22Rv1 (cell line): ENCODE results near the gene PBX3.

Source experiments
- H3K27ac ChIP-seq: fragments of 450-650 bp; 2 replicates; pipeline ENCODE4 v1.5.1; 2017
- CTCF ChIP-seq: fragments of 450-650 bp; IDR thresholded peaks from 2 replicates; pipeline ENCODE4 v1.5.1; 2017; ENCODE audit warnings: mild to moderate bottlenecking
- ZFX ChIP-seq: fragments of 450-650 bp; IDR thresholded peaks from 2 replicates; pipeline ENCODE4 v1.6.1; 2017; ENCODE audit warnings: antibody characterized with exemption, borderline replicate concordance

The PBX3 gene

GRCh38 chr9:125990186-125990792 lies 243.1 kb downstream of the PBX3 start:
- TF ChIP-seq ZFX (no peak), CTCF (no peak)
- no peak overlapping the region for H3K27ac ChIP-seq

GRCh38 chr9:125990793-125991220 lies 243.6 kb downstream of the PBX3 start:
- no peak overlapping the region for H3K27ac ChIP-seq
- TF ChIP-seq CTCF: no peak
- TF ChIP-seq ZFX: no peak

GRCh38 chr9:125991886-125992529 lies 244.8 kb downstream of the PBX3 start:
- H3K27ac ChIP-seq: no peak overlapping the region
- TF ChIP-seq ZFX: no peak
- no peak for TF ChIP-seq CTCF

GRCh38 chr9:125992557-125992956 lies 245.4 kb downstream of the PBX3 start:
- TF ChIP-seq CTCF: no peak
- TF ChIP-seq ZFX: no peak
- no peak overlapping the region for H3K27ac ChIP-seq

- no peak overlapping the region for H3K27ac ChIP-seq
- TF ChIP-seq CTCF: no peak
- no peak for TF ChIP-seq ZFX
These were observed 246.3 kb downstream of the PBX3 start for GRCh38 chr9:125993466-125993865.

- no peak overlapping the region for H3K27ac ChIP-seq
- no peak for TF ChIP-seq CTCF
- TF ChIP-seq ZFX: no peak
These were observed 247.1 kb downstream of the PBX3 start for GRCh38 chr9:125994066-125994943.
